Myocyte (in vitro differentiated cells): ENCODE measurements around the gene BRD3. TPM values are rescaled to one million over a fixed set of nuclear protein-coding genes. Genes with fewer than 3 reads are reported as not detected.

Experiments
- DNase-seq: peaks from one replicate; pipeline ENCODE4 v3.0.0-alpha.2; 2012; ENCODE audit warnings: low read depth
- total RNA-seq: library from RNA; depleted of rRNA; stranded (reverse); fragments of >200 nt; gene quantifications from 2 replicates; pipeline ENCODE4 v1.2.3, GENCODE V29; 2014

The BRD3 gene
- total RNA-seq, 1 donor from 2014 or later = 14.2 TPM

GRCh38 chr9:133981589-133981957 is 86.3 kb downstream of the BRD3 start:
- DNase-seq = no peak

- no peak for DNase-seq
Observed at GRCh38 chr9:133980864-133981588, 86.8 kb downstream of the BRD3 start.

Other genes with a start within 250 kb of the BRD3 start
- gene VAV2, start 75.7 kb downstream of the BRD3 start, total RNA-seq = 7.5 and 10.4 TPM in 2 replicates
- 10.5 and 13.4 TPM in 2 replicates for gene BRD3OS, start 42.5 kb downstream of the BRD3 start, total RNA-seq
- gene WDR5, start 68.1 kb upstream of the BRD3 start, total RNA-seq = 60.8 and 82.9 TPM in 2 replicates
- not detected in 2 replicates for gene RNU6ATAC, start 96.5 kb upstream of the BRD3 start, total RNA-seq